Adrenal gland (tissue), 5 donors: ENCODE results near the gene ENTR1.

ENCODE experiments used
- POLR2A ChIP-seq, 2 donors: fragments of 450-650 bp; IDR thresholded peaks; one replicate each; pipeline ENCODE4 v1.6.1; 2017; ENCODE audit warnings: antibody characterized with exemption in 2 of 2, mild to moderate bottlenecking in 2 of 2, moderate library complexity in 1 of 2
- TF ChIP-seq, protein P1 (sequence below), 6 experiments: fragments of 450-650 bp in 4 of 6; fragments of 200-600 bp in 2 of 6; sonication (generic) in 1 of 6; IDR thresholded peaks; 1 replicate in 5 of 6; 2 replicates in 1 of 6; pipeline versions ENCODE4 v1.5.1 to v1.8.0; 2016 to 2021; ENCODE audit warnings: antibody characterized with exemption in 6 of 6, mild to moderate bottlenecking in 2 of 6, moderate library complexity in 1 of 6
- donor health status: DM: no; HTN: no; CAD: no.

DNA sequence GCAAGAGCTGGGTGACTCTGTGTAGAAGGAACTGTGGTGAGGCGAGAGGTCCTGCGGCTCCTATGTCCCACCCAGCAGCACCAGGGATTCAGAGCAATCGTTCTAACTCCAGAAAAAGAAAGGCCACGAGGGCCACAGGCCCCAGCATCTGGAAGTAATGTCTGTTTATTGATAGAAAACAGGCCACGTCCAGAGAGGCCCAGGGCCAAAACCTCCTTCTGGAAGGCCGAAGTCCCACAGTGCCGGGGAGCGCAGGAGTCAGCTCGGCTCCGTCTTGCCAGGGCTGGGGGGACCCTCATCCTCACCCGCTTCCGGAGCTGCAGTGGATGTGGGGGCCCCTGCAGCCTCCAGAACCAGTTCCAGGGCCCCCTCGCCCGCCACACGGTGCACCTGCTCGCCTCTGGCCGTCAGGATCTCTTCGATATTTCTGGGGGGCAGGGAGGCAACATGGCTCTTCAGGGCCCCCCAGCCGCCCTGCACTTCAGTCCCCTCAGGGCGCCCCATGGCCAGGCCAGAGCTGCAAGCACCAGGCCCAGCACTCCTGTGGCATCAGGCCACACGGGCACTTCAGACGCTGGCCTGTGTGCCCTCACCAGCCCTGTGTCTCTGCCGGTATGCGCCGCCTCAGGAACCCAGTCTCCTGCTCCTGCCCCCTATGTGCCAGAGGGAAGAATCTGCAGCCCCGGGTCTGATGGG, 48.5 kb downstream of the ENTR1 start:
- TF ChIP-seq POLR2A (IDR thresholded peaks at IDR 0.05), result no peak
- TF ChIP-seq, protein P1, sequence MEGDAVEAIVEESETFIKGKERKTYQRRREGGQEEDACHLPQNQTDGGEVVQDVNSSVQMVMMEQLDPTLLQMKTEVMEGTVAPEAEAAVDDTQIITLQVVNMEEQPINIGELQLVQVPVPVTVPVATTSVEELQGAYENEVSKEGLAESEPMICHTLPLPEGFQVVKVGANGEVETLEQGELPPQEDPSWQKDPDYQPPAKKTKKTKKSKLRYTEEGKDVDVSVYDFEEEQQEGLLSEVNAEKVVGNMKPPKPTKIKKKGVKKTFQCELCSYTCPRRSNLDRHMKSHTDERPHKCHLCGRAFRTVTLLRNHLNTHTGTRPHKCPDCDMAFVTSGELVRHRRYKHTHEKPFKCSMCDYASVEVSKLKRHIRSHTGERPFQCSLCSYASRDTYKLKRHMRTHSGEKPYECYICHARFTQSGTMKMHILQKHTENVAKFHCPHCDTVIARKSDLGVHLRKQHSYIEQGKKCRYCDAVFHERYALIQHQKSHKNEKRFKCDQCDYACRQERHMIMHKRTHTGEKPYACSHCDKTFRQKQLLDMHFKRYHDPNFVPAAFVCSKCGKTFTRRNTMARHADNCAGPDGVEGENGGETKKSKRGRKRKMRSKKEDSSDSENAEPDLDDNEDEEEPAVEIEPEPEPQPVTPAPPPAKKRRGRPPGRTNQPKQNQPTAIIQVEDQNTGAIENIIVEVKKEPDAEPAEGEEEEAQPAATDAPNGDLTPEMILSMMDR (IDR thresholded peaks at IDR 0.05), result no peak
